Ishikawa (cell line): Measurements from ENCODE around the gene PRKAB1.

Source experiments
- CEBPB ChIP-seq: IDR thresholded peaks from 2 replicates; pipeline ENCODE4 v1.6.1; 2012
- CREB1 ChIP-seq: IDR thresholded peaks from 2 replicates; pipeline ENCODE4 v1.6.1; 2012; ENCODE audit warnings: low read depth
- EGR1 ChIP-seq: IDR thresholded peaks from 2 replicates; pipeline ENCODE4 v1.6.1; 2012
- EP300 ChIP-seq: IDR thresholded peaks from 2 replicates; pipeline ENCODE4 v1.6.1; 2012; ENCODE audit warnings: borderline replicate concordance
- FOXM1 ChIP-seq: IDR thresholded peaks from 2 replicates; pipeline ENCODE4 v1.6.1; 2012; ENCODE audit warnings: low read depth, borderline replicate concordance
- NFIC ChIP-seq: IDR thresholded peaks from 2 replicates; pipeline ENCODE4 v1.6.1; 2012
- RAD21 ChIP-seq: IDR thresholded peaks from 2 replicates; pipeline ENCODE4 v1.6.1; 2012; ENCODE audit warnings: low read depth
- TAF1 ChIP-seq: IDR thresholded peaks from 2 replicates; pipeline ENCODE4 v1.6.1; 2012; ENCODE audit warnings: low read depth, mild to moderate bottlenecking
- TCF12 ChIP-seq: IDR thresholded peaks from 2 replicates; pipeline ENCODE4 v1.6.1; 2012; ENCODE audit warnings: low read depth
- TEAD4 ChIP-seq: IDR thresholded peaks from 2 replicates; pipeline ENCODE4 v1.6.1; 2012
- YY1 ChIP-seq: IDR thresholded peaks from 2 replicates; pipeline ENCODE4 v1.6.1; 2012; ENCODE audit warnings: low read depth
- ZBTB7A ChIP-seq: IDR thresholded peaks from 2 replicates; pipeline ENCODE4 v1.6.1; 2012; ENCODE audit warnings: low read depth
- TF ChIP-seq, protein P1 (sequence below): IDR thresholded peaks from 2 replicates; pipeline ENCODE4 v1.6.1; 2012
- TF ChIP-seq, protein P2 (sequence below): IDR thresholded peaks from 2 replicates; pipeline ENCODE4 v1.6.1; 2012; ENCODE audit warnings: low read depth, mild to moderate bottlenecking
- TF ChIP-seq, protein P3 (sequence below): IDR thresholded peaks from 2 replicates; pipeline ENCODE4 v1.6.1; 2012

Gene PRKAB1

DNA sequence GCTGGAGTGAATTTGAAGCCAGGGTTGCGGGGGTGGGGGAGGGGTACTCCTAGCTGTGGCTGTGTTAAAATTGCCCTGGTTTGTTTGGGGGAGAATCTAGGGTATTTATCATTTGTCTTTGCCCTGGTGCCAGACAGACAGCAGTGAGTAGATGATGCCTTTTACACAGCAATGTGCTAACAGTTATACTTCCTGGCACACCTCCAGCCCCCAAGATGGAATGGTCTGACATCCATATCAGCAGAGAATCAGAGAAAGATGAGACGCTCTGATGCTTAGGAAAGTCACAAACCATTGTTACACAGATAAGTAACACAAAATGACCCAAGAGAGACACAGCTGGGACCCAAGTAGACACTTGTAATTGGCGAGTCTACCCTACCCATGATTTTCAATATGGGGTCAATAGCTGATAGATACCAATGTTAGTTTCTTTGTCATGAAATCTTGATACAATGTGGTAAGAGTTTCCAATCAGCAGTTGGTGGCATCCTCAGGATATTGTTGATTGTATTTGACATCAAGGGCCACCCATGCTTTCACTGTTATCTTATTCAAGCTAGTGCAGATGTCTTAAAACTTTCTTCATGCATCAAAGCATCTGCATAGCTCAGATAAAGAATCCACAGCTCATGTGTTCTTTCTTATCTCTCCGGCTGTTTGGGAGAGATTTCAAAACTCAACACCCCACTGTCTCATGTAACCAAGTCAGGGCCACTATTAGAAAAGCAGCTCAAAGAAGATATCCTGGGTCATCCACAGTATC lies 2.6 kb upstream of the PRKAB1 start:
- TF ChIP-seq, protein P1, sequence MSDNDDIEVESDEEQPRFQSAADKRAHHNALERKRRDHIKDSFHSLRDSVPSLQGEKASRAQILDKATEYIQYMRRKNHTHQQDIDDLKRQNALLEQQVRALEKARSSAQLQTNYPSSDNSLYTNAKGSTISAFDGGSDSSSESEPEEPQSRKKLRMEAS = no peak
- TF ChIP-seq EGR1 (no peak), TEAD4 (no peak), YY1 (no peak), CEBPB (no peak), FOXM1 (no peak), TCF12 (no peak), CREB1 (no peak), EP300 (no peak), ZBTB7A (no peak), NFIC (no peak)
- TF ChIP-seq, protein P2, sequence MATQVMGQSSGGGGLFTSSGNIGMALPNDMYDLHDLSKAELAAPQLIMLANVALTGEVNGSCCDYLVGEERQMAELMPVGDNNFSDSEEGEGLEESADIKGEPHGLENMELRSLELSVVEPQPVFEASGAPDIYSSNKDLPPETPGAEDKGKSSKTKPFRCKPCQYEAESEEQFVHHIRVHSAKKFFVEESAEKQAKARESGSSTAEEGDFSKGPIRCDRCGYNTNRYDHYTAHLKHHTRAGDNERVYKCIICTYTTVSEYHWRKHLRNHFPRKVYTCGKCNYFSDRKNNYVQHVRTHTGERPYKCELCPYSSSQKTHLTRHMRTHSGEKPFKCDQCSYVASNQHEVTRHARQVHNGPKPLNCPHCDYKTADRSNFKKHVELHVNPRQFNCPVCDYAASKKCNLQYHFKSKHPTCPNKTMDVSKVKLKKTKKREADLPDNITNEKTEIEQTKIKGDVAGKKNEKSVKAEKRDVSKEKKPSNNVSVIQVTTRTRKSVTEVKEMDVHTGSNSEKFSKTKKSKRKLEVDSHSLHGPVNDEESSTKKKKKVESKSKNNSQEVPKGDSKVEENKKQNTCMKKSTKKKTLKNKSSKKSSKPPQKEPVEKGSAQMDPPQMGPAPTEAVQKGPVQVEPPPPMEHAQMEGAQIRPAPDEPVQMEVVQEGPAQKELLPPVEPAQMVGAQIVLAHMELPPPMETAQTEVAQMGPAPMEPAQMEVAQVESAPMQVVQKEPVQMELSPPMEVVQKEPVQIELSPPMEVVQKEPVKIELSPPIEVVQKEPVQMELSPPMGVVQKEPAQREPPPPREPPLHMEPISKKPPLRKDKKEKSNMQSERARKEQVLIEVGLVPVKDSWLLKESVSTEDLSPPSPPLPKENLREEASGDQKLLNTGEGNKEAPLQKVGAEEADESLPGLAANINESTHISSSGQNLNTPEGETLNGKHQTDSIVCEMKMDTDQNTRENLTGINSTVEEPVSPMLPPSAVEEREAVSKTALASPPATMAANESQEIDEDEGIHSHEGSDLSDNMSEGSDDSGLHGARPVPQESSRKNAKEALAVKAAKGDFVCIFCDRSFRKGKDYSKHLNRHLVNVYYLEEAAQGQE = no peak

DNA sequence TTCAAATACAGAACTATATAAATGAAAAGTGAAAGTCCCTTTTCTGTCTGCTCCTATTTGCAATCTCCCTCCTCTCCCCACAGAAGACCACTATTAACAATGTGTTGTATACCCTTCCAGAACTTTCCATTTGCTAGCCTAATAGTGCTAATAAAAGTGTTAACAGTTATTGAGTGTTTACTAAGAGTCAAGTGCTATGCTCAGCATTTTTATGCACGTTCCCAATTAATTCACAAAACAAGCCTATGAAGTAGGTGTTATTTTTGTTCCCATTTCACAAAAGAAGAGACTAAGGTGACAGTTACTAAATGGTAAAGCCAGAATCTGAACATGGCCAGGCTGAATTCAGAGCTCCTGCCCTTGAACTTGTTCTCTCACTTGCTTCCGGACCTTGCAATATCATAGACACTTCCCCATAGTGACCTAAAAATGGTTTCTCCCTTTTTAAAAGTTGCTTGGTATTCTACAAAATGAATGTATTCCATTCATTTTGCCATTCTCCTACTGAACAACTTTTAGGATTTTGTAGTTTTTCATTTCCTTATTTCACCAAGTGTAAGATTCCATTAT lies 1.6 kb upstream of the PRKAB1 start:
- no peak for TF ChIP-seq RAD21
- no peak for TF ChIP-seq EP300
- no peak for TF ChIP-seq CREB1
- TF ChIP-seq, protein P1 = no peak
- no peak for TF ChIP-seq TCF12
- TF ChIP-seq, protein P3, sequence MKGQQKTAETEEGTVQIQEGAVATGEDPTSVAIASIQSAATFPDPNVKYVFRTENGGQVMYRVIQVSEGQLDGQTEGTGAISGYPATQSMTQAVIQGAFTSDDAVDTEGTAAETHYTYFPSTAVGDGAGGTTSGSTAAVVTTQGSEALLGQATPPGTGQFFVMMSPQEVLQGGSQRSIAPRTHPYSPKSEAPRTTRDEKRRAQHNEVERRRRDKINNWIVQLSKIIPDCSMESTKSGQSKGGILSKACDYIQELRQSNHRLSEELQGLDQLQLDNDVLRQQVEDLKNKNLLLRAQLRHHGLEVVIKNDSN = no peak
- no peak for TF ChIP-seq EGR1
- TF ChIP-seq, protein P2 = no peak
- TF ChIP-seq CEBPB = no peak
- no peak for TF ChIP-seq ZBTB7A
- TF ChIP-seq TAF1 = no peak
- TF ChIP-seq FOXM1 = no peak
- TF ChIP-seq TEAD4 = no peak
- no peak for TF ChIP-seq YY1
- no peak for TF ChIP-seq NFIC

DNA sequence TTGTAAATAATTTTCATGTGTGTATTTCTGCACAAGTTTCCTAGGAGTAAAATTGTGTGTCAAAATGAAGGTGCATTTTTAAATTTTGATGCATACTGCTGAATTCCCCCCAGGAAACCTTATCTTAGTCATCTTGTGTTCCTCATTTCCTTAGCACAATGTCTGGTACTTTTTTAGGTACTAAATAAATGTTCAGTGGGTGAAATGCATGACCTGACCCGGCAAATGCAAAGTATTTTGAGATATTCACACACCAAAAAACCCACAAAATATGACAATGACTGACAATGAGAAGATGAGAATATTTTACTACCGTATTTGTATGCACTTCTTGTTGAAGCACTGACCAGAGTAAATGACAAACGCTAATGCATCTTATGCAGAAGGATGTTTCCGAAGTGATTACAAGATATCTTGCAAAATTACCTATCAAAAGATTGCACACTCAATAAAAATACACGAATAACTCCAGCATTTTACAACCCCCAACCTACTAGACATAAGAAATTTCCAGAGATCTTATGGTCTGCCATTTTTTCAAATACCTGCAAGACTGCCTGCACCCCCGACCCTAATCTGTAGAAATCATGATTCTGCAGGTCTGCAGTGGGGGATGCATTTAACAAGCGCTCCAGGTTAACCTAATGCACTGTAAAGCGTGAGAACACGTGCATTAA lies 895 bp upstream of the PRKAB1 start:
- no peak for TF ChIP-seq EP300
- TF ChIP-seq EGR1 = no peak
- TF ChIP-seq, protein P3 = no peak
- no peak for TF ChIP-seq FOXM1
- TF ChIP-seq CEBPB = no peak
- TF ChIP-seq TAF1 = no peak
- TF ChIP-seq TEAD4 = no peak
- TF ChIP-seq ZBTB7A = no peak
- TF ChIP-seq YY1 = no peak
- TF ChIP-seq, protein P1 = no peak
- no peak for TF ChIP-seq RAD21
- no peak for TF ChIP-seq NFIC

DNA sequence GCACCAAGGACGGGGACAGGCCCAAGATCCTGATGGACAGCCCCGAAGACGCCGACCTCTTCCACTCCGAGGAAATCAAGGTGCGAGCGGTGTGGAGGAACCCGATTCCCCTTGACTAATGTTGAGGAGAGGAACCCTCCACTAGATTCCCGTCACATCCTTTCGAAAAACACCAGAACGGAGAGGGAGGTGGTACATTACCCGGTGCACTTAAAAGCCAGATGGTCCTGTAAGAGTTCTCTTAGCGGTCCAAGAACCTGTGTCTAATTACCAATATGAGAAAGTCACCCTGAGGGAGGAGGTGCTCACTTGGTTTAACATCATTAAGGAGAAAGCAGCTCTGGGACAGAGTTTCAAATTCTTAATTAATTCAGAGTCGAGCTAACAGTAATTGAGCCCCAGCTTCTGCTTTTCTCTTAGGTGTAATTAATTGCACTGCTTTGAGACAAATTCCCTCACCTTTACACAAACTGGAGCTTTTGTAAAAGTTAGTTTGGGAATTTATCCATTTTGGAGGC lies 450 bp downstream of the PRKAB1 start:
- TF ChIP-seq ZBTB7A (no peak), NFIC (no peak), FOXM1 (no peak), CEBPB (no peak), TCF12 (no peak), RAD21 (no peak), TAF1 (no peak), YY1 (no peak), TEAD4 (no peak), EP300 (no peak), EGR1 (no peak), CREB1 (no peak)
- TF ChIP-seq, protein P2 = no peak
